K562 (cell line): ENCODE data around the gene BPIFB6. TPM values are rescaled to one million over a fixed set of nuclear protein-coding genes. Genes with fewer than 3 reads are reported as not detected.

Source experiments
- ATAC-seq: fragments of 200-7000 bp; cut with Tn5 transposase; 3 replicates; pipeline ENCODE4 v1.9.1; 2020; ENCODE audit warnings: moderate library complexity
- BruUV-seq: library from RNA; stranded (reverse); fragments of 400-500 nt; replicated peaks from 2 replicates; lab custom pipeline; 2021; lab: Mats Ljungman, UMichigan
- CTCF ChIA-PET: fragments of 300-600 bp; formaldehyde crosslinking; extraction: SDS; loops from one replicate; lab custom pipeline; 2021; ENCODE audit warnings: low intra/inter-chr PET ratio; lab: Yijun Ruan, JAX
- POLR2A ChIA-PET: fragments of 300-600, 350-650 bp; sonication (Branson Sonifier 250); formaldehyde crosslinking; extraction: SDS; loops from one replicate; lab custom pipeline; 2021; ENCODE audit warnings: antibody characterized with exemption, inconsistent platforms; lab: Yijun Ruan, JAX
- DNase-seq, 4 experiments: peaks; one replicate each; pipeline versions ENCODE4 v3.0.0 to v3.0.0-alpha.2; 2011 to 2018; ENCODE audit warnings: low spot score in 3 of 4, mixed read lengths in 3 of 4; ENCODE audit errors: extremely low read depth in 1 of 4
- FAIRE-seq: peaks from 2 replicates; lab custom pipeline; 2011; peaks lifted over from hg19 to GRCh38; lab: Jason Lieb, UNC
- H2AFZ ChIP-seq: 2 replicates; pipeline ENCODE4 v1.6.0; 2011; ENCODE audit warnings: low read depth, low read length, control low read depth, inconsistent platforms
- H3K27ac ChIP-seq: fragments of 200-600 bp; 3 replicates; pipeline ENCODE4 v1.8.0; 2011; ENCODE audit warnings: low read depth, mild to moderate bottlenecking, control low read depth, inconsistent platforms, low read length, moderate library complexity, mixed read lengths; ENCODE audit errors: extremely low read depth
- H3K27me3 ChIP-seq, 2 experiments: fragments of 300-600 bp in 1 of 2; 2 replicates in 1 of 2; 3 replicates in 1 of 2; pipeline versions ENCODE4 v1.6.0 to v1.8.0; 2011; ENCODE audit warnings: inconsistent platforms in 2 of 2, low read length in 2 of 2, mild to moderate bottlenecking in 1 of 2, mixed read lengths in 1 of 2, moderate library complexity in 1 of 2; ENCODE audit not compliant: control insufficient read depth in 2 of 2, insufficient read depth in 2 of 2
- H3K36me3 ChIP-seq: fragments of 300-600 bp; 3 replicates; pipeline ENCODE4 v1.8.0; 2011; ENCODE audit warnings: mild to moderate bottlenecking, low read length, inconsistent platforms; ENCODE audit not compliant: control insufficient read depth, insufficient read depth
- H3K4me1 ChIP-seq, 2 experiments: fragments of 200-600 bp in 1 of 2; replicated peaks in 1 of 2; 2 replicates in 1 of 2; 3 replicates in 1 of 2; pipeline versions ENCODE4 v1.5.1 to v1.8.0; 2011; ENCODE audit warnings: inconsistent platforms in 2 of 2, low read length in 2 of 2, mild to moderate bottlenecking in 1 of 2, mixed read lengths in 1 of 2, moderate library complexity in 1 of 2; ENCODE audit not compliant: control insufficient read depth in 2 of 2, insufficient read depth in 2 of 2
- H3K4me2 ChIP-seq: 2 replicates; pipeline ENCODE4 v1.6.1; 2011; ENCODE audit warnings: low read length, control low read depth, inconsistent platforms, mixed read lengths; ENCODE audit not compliant: insufficient read depth
- H3K4me3 ChIP-seq: fragments of 200-600 bp; sonication (generic), shearing (Covaris generic); 2 replicates; pipeline ENCODE4 v1.5.1; 2016; ENCODE audit warnings: control low read depth, inconsistent platforms
- H3K79me2 ChIP-seq: fragments of 200-600 bp; 3 replicates; pipeline ENCODE4 v1.8.0; 2011; ENCODE audit warnings: low read length, inconsistent platforms; ENCODE audit not compliant: control insufficient read depth, insufficient read depth
- H3K9ac ChIP-seq, 2 experiments: 2 replicates each; pipeline versions ENCODE4 v1.6.0 to v1.6.1; 2011; ENCODE audit warnings: low read depth in 2 of 2, low read length in 2 of 2, control low read depth in 1 of 2, inconsistent platforms in 1 of 2, mild to moderate bottlenecking in 1 of 2, mixed read lengths in 1 of 2; ENCODE audit not compliant: insufficient read depth in 1 of 2
- H3K9me1 ChIP-seq: one replicate; pipeline ENCODE4 v1.6.0; 2011; ENCODE audit warnings: inconsistent platforms, mild to moderate bottlenecking, low read length, moderate library complexity; ENCODE audit not compliant: control insufficient read depth, insufficient read depth
- H3K9me3 ChIP-seq: replicated peaks from 2 replicates; pipeline ENCODE4 v1.5.1; 2011; ENCODE audit warnings: low read depth, low read length, inconsistent platforms; ENCODE audit not compliant: control insufficient read depth, insufficient read depth
- H4K20me1 ChIP-seq: replicated peaks from 2 replicates; pipeline ENCODE4 v1.6.1; 2011; ENCODE audit warnings: low read length, inconsistent platforms, mixed read lengths; ENCODE audit not compliant: control insufficient read depth, insufficient read depth
- BRF1 ChIP-seq: IDR thresholded peaks from 3 replicates; pipeline ENCODE4 v1.6.1; 2011; ENCODE audit warnings: borderline replicate concordance, mild to moderate bottlenecking; ENCODE audit not compliant: insufficient read length; ENCODE audit errors: extremely low read depth
- ETV6 ChIP-seq, 3 experiments: fragments of 150-350 bp in 1 of 3; sonication (generic) in 1 of 3; formaldehyde crosslinking in 1 of 3; IDR thresholded peaks; 2 replicates each; pipeline versions ENCODE4 v1.6.1 to v1.8.0; 2014 to 2022; ENCODE audit warnings: borderline replicate concordance in 2 of 3, low read depth in 2 of 3, antibody characterized with exemption in 1 of 3, low read length in 1 of 3, mild to moderate bottlenecking in 1 of 3, missing genetic modification reagents in 1 of 3
- HBP1 ChIP-seq: fragments of 450-650 bp; formaldehyde crosslinking; IDR thresholded peaks from 2 replicates; pipeline ENCODE4 v1.4.0; 2022; ENCODE audit warnings: missing genetic modification characterization
- HSF4 ChIP-seq: fragments of 250-450 bp; sonication (Bioruptor Pico); IDR thresholded peaks from 2 replicates; pipeline ENCODE4 v2.1.2; 2022; ENCODE audit warnings: mild to moderate bottlenecking, moderate library complexity, borderline replicate concordance
- PCBP2 ChIP-seq: fragments of 200-400 bp; formaldehyde crosslinking; IDR thresholded peaks from 2 replicates; pipeline ENCODE4 v1.6.1; 2018; ENCODE audit warnings: low read length, low read depth, mild to moderate bottlenecking, moderate library complexity; ENCODE audit not compliant: poor library complexity, severe bottlenecking
- POLR2B ChIP-seq: fragments of 450-650 bp; IDR thresholded peaks from 2 replicates; pipeline ENCODE4 v1.6.1; 2018; ENCODE audit warnings: low read depth; ENCODE audit not compliant: partially characterized antibody
- RAD21 ChIP-seq, 2 experiments: fragments of 250-450 bp in 1 of 2; fragments of 450-650 bp in 1 of 2; sonication (Bioruptor Pico) in 1 of 2; formaldehyde crosslinking in 1 of 2; IDR thresholded peaks in 1 of 2; conservative IDR thresholded peaks in 1 of 2; 2 replicates each; pipeline versions ENCODE4 v1.4.0 to v1.8.0; 2020 to 2022; ENCODE audit warnings: mild to moderate bottlenecking in 2 of 2, moderate library complexity in 1 of 2
- STAG1 ChIP-seq: sonication (generic); formaldehyde crosslinking; IDR thresholded peaks from 2 replicates; pipeline ENCODE4 v1.5.0; 2020; ENCODE audit warnings: missing genetic modification reagents, borderline replicate concordance
- TSC22D4 ChIP-seq: fragments of 450-650 bp; IDR thresholded peaks from 2 replicates; pipeline ENCODE4 v1.6.1; 2016; ENCODE audit warnings: missing genetic modification characterization, missing biosample characterization, control low read depth
- ZHX1 ChIP-seq: fragments of 150-350 bp; conservative IDR thresholded peaks from 2 replicates; pipeline ENCODE4 v1.6.1; 2014; ENCODE audit warnings: low read length
- ZNF384 ChIP-seq: IDR thresholded peaks from 2 replicates; pipeline ENCODE4 v1.6.1; 2012; ENCODE audit warnings: low read depth, low read length, improper control_type of control experiment
- WGBS: fragments of 100-300 bp; shearing (Covaris generic); methylation state at CpG from one replicate; pipeline ENCODE4 v1.1.6; 2016; ENCODE audit warnings: low coverage, mixed read lengths; ENCODE audit not compliant: insufficient coverage; ENCODE audit errors: missing lambda C conversion rate; 5-methylcytosine and 5-hydroxymethylcytosine counted together
- in situ Hi-C: fragments of 300-500 bp; cut with MboI; formaldehyde crosslinking; loops from 4 replicates; pipeline ENCODE4 v1.15.0; 2018; ENCODE audit warnings: inconsistent platforms, mixed read lengths
- intact Hi-C: fragments of 100-400 bp; cut with micrococcal nuclease; formaldehyde crosslinking; loops from 2 replicates; pipeline ENCODE4 v1.14.2; 2022
- polyA plus RNA-seq, 8 experiments: library from polyadenylated mRNA; depleted of rRNA in 4 of 8; stranded (reverse) in 5 of 8; unstranded in 3 of 8; fragments of >200 nt; fragmentation: Nextera tagmentation in 2 of 8; fragmentation: Illumina TruSeq in 1 of 8; extraction: Ambion mirVana in 2 of 8; extraction: Trizol in 1 of 8; gene quantifications; 2 replicates each; pipeline versions ENCODE4 v1.2.1 to v1.2.3, GENCODE V29; 2011 to 2014; ENCODE audit warnings: inconsistent platforms in 1 of 8, missing spikeins in 1 of 8
- total RNA-seq, 7 experiments: library from RNA; depleted of rRNA in 6 of 7; stranded (reverse); fragments of >200 nt in 6 of 7; fragmentation: Illumina TruSeq in 2 of 7; extraction: Trizol in 2 of 7; gene quantifications; 2 replicates each; pipeline versions ENCODE4 v1.2.1 to v1.2.3, GENCODE V29; 2011 to 2021; ENCODE audit warnings: low replicate concordance in 1 of 7
- TF ChIP-seq, protein P1 (sequence below): sonication (generic); formaldehyde crosslinking; IDR thresholded peaks from 2 replicates; pipeline ENCODE4 v1.4.0; 2020; ENCODE audit warnings: mild to moderate bottlenecking, missing genetic modification reagents

BPIFB6 gene
- total and polyA plus RNA-seq, 9 of the 15 experiments (the other 6 are each of a cell fraction or from before 2014, with no cell fraction given): not detected

DNA sequence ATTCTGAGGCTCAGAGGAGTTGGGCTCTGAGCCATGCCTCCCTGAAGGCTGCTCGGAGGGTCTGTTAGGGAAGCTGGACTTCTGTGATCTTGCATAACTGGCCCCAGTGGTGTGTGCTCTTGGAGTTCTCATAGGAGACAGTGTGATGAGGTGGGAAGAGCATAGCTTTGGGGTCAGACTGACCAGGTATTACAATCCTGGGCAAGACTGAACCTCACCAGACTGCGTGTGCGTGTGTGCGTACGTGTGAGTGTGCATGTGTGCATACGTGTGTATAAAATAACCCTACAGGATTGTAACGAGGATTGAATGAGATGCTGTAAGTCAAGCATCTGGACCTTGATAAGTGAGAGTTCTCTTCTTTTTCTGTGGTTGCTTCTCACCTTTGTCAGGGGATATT is 13.9 kb upstream of the BPIFB6 start (continued):
- TF ChIP-seq RAD21 (CRISPR knock-in tag; conservative IDR thresholded peaks at IDR 0.05 in 1 of 2, IDR thresholded peaks at IDR 0.05 in 1 of 2) (no peak), HSF4 (CRISPR knock-in tag) (no peak)
- TF ChIP-seq, all 486 proteins: peak for 0

- ChIA-PET CTCF (no interaction called here), POLR2A (interaction anchor here (0.6 to 1.2 kb wide), 4 partner anchors 8 to 197 kb away, joined by 3 to 7 read pairs (median 3); no protein-coding TSS in a partner anchor)
- intact Hi-C loops: no loop called here
- DNase-seq: no peak
- WGBS: 0% methylated on average over 14 of the region's 14 CpGs
- Histone ChIP-seq H3K4me2 (no peak overlapping the region), H3K9ac (no peak overlapping the region), H3K27me3 (peaks cover 2 to 45% of the 10 kb centered on the region in 2 experiments; a peak in 3 of 5 replicates), H3K4me3 (no peak overlapping the region), H3K9me1 (peaks cover 2% of the 10 kb centered on the region), H4K20me1 (no peaks in the 10 kb centered on the region; the same call in 1 of the 2 replicates), H3K4me1 (peaks cover 0 to 3% of the 10 kb centered on the region in 2 experiments; a peak in 1 of 5 replicates), H2AFZ (no peak overlapping the region), H3K36me3 (no peaks in the 10 kb centered on the region), H3K79me2 (no peaks in the 10 kb centered on the region), H3K9me3 (no peaks in the 10 kb centered on the region), H3K27ac (no peak overlapping the region)
- BruUV-seq: no TSS peak
- in situ Hi-C loops: no loop called here
- no peak for FAIRE-seq
- ATAC-seq: no peak
- TF ChIP-seq STAG1 (no peak), ZHX1 (no peak), PCBP2 (no peak), BRF1 (no peak), ZNF384 (no peak), HBP1 (CRISPR knock-in tag) (no peak), TSC22D4 (tag) (no peak), ETV6 (IDR thresholded peaks at IDR 0.05; ENCODE audit: borderline replicate concordance in 1 of 2, low read depth in 2 of 2, low read length in 1 of 2) (no peak), ETV6 (CRISPR knock-in tag; IDR thresholded peaks at IDR 0.05; ENCODE audit: borderline replicate concordance) (no peak), POLR2B (no peak)
- TF ChIP-seq, protein P1, sequence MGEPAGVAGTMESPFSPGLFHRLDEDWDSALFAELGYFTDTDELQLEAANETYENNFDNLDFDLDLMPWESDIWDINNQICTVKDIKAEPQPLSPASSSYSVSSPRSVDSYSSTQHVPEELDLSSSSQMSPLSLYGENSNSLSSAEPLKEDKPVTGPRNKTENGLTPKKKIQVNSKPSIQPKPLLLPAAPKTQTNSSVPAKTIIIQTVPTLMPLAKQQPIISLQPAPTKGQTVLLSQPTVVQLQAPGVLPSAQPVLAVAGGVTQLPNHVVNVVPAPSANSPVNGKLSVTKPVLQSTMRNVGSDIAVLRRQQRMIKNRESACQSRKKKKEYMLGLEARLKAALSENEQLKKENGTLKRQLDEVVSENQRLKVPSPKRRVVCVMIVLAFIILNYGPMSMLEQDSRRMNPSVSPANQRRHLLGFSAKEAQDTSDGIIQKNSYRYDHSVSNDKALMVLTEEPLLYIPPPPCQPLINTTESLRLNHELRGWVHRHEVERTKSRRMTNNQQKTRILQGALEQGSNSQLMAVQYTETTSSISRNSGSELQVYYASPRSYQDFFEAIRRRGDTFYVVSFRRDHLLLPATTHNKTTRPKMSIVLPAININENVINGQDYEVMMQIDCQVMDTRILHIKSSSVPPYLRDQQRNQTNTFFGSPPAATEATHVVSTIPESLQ: no peak
Observed at GRCh38 chr20:33018169-33018931, 13.1 kb upstream of the BPIFB6 start.
